Measurements from ENCODE around the gene UTS2B.
A peak's percentile ranks its signal among the peaks of the same experiment; 100 is the strongest.

The UTS2B gene

DNA sequence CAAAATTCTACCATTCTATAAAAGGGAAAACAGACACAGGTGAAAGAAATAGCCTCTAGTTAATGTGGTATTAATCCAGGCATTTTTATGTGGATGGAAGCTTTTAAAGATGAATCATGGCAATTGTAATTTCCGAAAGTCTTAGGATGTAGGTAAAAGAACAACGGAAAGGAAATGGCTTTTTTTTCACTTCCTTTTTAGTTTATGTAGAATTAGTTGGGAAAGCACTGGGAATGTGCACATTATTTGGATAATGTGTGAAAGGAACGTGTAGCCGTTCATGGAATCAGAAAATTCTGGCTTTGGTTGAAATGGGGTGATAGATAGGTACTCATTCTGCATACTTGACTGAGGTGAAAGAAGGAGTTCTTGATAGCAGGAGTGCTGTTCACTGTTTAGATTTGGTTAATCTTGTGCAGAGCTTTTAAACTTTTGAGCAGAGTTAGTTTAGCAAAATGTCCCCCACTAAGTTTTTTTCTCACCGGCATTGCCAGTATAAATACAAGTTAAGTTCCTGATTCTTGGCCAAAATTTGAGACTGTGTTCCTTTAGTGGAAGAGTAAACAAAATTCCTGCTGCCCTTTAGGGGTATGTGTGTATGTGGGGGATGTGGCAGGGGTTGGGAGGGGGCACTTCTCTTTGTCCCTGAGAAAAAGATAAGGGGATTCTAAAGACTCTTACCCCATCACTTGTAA, 20.2 kb upstream of the UTS2B start:
- no peak for DNase-seq

DNA sequence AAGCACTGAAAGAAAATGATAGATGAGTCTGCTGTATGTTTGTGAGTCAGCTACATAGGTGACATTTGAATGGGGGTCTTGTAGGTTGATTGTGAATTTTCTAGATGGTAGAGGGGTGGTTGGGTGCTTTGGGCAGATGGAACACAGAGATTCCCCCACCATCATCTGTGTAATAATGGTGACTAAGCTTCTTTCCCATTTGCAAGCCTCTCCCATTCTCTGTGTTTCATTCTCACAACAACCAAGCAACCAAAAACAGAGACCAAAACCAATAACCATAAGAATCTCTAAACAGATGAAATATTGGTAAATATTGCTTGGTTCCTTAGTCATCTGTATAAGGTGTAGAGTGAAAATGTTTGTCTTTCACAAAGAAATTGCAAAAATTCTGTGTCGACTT, 17.8 kb upstream of the UTS2B start:
- no peak for DNase-seq

DNA sequence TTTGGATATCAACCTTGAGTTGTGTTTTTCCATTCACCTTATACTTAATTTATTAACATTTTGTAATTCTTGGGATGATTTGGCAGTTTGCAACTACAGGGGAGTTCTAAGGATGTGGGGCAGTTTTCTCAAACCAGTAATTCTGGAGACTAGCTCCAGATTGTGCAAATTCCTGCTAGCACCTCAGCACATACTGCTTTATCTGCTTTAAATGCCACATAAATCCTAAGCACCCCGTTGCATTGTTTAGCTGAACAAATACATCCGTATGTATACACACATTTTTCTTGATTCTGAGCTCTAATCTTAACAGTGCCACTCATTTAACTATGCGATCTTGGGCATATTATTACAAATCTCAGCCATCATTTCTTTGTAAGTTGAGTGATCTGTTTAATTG, 16.9 kb upstream of the UTS2B start:
- DNase-seq, result no peak

- DNase-seq, result no peak
Observed at GRCh38 chr3:191345334-191345733, 15.0 kb upstream of the UTS2B start.

DNA sequence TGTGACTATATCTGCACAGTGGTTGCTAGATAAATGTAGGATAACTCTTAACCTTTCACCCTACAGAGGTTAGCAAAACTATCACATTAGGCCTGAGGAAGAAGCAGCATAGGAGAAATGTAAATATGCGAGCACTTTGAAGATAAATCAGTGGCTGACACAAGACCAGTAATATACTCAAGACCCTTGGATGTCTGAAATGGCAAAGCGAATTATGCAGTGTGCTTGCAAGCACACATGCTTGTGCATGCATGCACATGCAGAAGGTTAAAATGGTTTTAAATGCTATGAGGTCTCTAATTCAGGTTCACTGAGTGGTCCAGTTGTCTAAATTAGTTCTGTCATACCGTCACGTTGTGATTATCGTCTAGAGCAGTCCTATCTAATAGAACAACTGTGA, 13.6 kb upstream of the UTS2B start:
- DNase-seq, result no peak

- no peak for DNase-seq
Observed at GRCh38 chr3:191343115-191343514, 12.8 kb upstream of the UTS2B start.

DNA sequence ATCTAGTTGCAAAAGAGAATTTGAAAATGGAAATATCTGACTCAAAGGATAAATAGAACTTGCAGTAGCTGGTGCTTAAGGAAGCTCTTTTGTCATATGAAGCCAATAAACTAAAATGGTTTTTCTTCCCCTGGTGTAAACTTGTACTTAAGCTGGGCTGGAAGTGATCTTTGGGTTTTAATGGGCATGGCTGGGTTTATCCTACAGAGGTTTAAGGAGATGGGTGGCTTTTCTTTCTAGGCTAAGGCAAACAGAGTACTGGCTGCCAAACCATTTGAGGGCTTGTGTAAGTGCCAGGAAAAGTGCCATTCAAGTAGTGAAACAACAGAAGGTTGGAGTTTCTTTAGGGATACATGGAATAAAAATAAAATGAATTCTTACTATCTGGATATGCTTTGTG, 12.1 kb upstream of the UTS2B start:
- no peak for DNase-seq

GRCh38 chr3:191342006-191342405, 11.7 kb upstream of the UTS2B start:
- DNase-seq, result no peak

GRCh38 chr3:191340966-191341365, 10.6 kb upstream of the UTS2B start:
- DNase-seq, result no peak

DNA sequence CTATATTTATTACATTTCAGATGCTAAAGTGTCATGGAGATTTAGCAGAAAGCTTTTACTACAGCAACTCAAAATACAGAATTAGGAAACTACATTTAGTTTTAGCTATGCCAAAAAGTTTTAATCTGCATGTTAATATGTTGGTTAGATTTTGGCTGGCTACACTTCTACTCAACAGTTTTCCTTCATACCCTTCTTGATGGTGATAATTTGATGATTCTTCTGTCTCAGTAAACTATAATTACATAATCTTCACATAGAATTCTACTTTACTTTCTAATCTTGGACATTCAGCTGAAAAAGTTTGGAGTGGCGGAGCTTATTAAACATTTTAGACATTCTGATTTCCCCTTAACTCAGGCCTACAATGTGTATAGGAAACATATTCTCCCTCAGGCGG, 10.0 kb upstream of the UTS2B start:
- no peak for DNase-seq

- DNase-seq, result no peak
Observed at GRCh38 chr3:191339316-191339917, 9.1 kb upstream of the UTS2B start.

DNA sequence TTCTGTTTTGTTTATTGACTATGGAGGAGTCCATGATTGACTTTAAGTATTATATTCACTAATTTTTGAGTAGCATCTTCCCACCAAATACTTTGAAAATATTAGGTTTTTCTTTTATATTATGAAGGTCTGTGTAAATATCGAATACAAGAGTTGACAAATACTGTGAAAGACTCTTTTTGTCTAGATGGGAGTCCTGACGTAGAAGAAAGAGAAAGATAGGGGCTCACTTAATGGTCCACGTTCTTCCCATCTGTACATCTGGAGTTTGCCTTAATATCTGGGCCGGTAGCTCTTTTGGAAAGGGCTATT, 7.8 kb upstream of the UTS2B start:
- DNase-seq, result no peak

DNA sequence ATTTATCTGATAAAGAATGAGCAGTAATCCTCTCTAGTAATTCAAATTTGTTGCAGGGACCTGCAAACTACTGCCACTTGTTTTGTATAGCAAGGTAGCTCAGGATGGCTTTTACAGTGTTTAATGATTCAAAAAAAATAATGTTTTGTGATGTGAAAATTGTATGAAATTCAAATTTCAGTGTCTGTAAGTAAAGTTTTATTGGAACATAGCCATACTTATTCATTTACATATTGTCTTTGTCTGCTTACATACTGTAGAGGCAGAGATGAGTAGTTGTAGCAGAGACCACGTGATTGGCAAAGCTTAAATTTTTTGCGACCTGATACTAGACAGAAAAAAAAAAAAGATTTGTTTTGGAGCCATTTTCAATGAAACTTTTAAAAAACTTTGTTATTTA, 6.5 kb upstream of the UTS2B start:
- DNase-seq, result no peak

GRCh38 chr3:191334346-191334893, 4.1 kb upstream of the UTS2B start:
- DNase-seq, result no peak

GRCh38 chr3:191333298-191333880, 3.1 kb upstream of the UTS2B start:
- DNase-seq, result no peak

DNA sequence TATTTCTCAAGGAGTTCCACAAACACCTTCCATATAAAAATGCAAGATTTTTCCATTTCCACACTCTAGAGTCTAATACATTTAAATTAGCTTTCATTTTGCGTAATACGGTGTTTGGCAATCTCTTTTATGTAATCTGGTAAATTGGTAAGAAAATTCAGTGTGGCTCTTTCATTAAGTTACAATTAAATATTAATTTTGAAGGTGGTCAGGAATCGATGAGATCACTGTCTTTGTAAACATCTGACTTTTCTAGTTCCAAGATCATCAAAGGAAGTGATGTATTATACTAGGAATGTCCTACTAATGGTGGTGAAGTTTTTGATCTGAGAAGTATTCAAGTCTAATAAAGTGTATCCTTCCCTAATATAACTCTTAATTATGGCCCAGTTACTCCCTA, 1.1 kb upstream of the UTS2B start:
- DNase-seq, result no peak

DNA sequence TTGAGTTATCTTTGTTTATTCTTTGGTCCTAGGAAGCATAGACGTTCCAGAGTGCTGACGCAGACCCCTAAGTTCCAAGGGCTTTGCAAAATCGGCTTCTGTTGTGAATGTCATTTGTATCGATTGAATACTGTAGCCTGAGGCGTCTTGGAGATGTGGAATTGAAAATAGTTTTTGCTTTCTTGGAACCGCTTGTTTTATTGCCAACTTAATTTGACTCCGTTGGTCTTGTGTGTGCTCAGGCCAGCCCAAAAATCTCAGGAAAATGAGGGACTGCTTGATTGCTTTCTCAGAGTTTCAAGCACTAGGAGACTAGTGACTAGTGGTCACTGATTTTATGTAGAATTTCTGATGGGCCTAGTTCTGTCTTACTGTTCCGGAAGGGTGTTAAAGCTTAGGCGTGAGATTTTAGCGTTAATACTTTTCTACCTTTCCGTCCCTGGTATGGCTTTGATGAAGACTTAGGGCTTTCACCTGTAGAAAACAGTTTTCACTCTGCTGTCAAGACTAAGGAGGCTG, 263 bp upstream of the UTS2B start:
- DNase-seq, result no peak

GRCh38 chr3:191328962-191329653, 1.2 kb downstream of the UTS2B start, which contains the start of gene CCDC50:
Gene CCDC50, plus strand, starts transcription at chr3:191329394. Its CDS starts 281 bp downstream, at chr3:191329675.
- peak; percentile 46 for DNase-seq

- DNase-seq, result no peak
Observed at GRCh38 chr3:191328383-191328961, 1.9 kb downstream of the UTS2B start.

DNA sequence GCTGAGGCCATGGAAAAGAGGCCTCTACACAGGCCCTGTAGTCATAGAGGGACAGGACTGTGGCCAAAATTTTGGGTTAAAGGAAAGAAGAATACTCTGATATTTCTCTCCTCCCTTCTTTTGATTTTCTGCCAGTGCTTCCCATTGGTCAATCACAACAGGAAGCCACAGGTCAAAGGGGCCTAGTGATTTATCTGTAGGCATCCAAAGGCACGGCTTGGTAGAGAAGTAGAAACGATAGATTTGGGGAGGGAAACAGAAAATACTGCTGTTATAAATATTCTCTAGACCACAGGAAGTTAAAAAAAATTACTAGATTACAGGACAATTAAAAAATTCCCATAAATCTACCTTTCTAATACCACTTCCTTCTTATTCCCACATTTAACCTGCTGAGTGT, 2.8 kb downstream of the UTS2B start:
- no peak for DNase-seq

- DNase-seq, result no peak
Observed at GRCh38 chr3:191324936-191325335, 5.4 kb downstream of the UTS2B start.

DNA sequence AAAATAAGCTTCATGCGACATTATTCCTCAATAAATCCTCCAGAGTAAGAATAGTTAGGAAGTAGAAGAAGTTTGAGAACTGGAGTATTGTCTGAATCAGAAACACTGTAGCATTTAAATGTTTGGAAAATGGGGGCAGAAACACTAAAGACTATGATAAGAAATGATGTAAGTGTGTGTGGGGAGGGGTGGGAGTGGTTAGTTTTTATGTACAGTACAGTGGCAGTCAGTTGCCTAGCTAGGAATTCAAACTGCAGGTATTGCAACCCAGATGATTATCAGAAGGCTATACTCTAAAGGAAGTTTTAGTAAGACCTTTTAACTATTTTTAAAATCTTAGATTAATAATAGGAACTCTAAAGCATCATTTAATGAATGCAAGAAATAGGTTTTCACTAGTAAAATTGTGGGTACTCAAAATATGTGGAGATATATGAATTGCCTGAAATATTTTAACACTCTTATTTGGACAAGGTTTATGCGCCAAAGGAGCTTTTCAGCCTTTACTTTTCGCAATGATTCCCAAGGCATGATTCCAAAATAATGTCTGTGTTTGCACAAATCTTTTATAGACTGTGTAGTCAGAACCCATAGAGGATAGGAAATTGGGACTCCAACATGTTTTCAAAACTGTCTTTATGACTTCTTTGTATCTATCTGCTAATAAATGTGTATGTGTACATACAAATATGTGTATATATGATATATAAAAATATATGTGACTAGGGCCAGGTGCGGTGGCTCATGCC, 9.1 kb downstream of the UTS2B start:
- DNase-seq, result no peak

All from NCI-H2171 treated with DMSO at 0.1 percent for 48 hours (cell line).